Measurements from ENCODE around the gene ACACA.
"Not testable (repeated sequence)": the region's sequence is repeated elsewhere in the genome, so short reads cannot be mapped to it uniquely, and the experiment has no call there.

Gene ACACA

GRCh38 chr17:37098152-37098551 lies 308.5 kb downstream of the ACACA start:
- DNase-seq (ENCODE audit: low spot score): no peak

- DNase-seq (ENCODE audit: low spot score): no peak
Measured at GRCh38 chr17:37097154-37097553, 309.5 kb downstream of the ACACA start.

GRCh38 chr17:37096071-37096470 lies 310.6 kb downstream of the ACACA start:
- DNase-seq (ENCODE audit: low spot score): no peak

GRCh38 chr17:37094391-37094790 lies 312.2 kb downstream of the ACACA start:
- DNase-seq (ENCODE audit: low spot score): no peak

- no peak for DNase-seq (ENCODE audit: low spot score)
Measured at GRCh38 chr17:37092701-37093100, 313.9 kb downstream of the ACACA start.

GRCh38 chr17:37092071-37092470 lies 314.6 kb downstream of the ACACA start:
- no peak for DNase-seq (ENCODE audit: low spot score)

GRCh38 chr17:37090941-37091340 lies 315.7 kb downstream of the ACACA start:
- DNase-seq (ENCODE audit: low spot score): peak; percentile 81

- DNase-seq (ENCODE audit: low spot score): no peak
Measured at GRCh38 chr17:37089956-37090355, 316.7 kb downstream of the ACACA start.

GRCh38 chr17:37088913-37089312 lies 317.7 kb downstream of the ACACA start:
- no peak for DNase-seq (ENCODE audit: low spot score)

GRCh38 chr17:37088459-37088858 lies 318.2 kb downstream of the ACACA start:
- DNase-seq (ENCODE audit: low spot score): peak; percentile 76

- DNase-seq (ENCODE audit: low spot score): no peak
Measured at GRCh38 chr17:37087683-37088082, 319.0 kb downstream of the ACACA start.

- no peak for DNase-seq (ENCODE audit: low spot score)
Measured at GRCh38 chr17:37086948-37087347, 319.7 kb downstream of the ACACA start.

- DNase-seq (ENCODE audit: low spot score): no peak
Measured at GRCh38 chr17:37086334-37086733, 320.3 kb downstream of the ACACA start.

- DNase-seq (ENCODE audit: low spot score): no peak
Measured at GRCh38 chr17:37084372-37084771, 322.3 kb downstream of the ACACA start.

- no peak for DNase-seq (ENCODE audit: low spot score)
Measured at GRCh38 chr17:37083456-37083855, 323.2 kb downstream of the ACACA start.

- DNase-seq (ENCODE audit: low spot score): no peak
Measured at GRCh38 chr17:37082985-37083384, 323.7 kb downstream of the ACACA start.

- DNase-seq (ENCODE audit: low spot score): no peak
Measured at GRCh38 chr17:37082311-37082860, 324.2 kb downstream of the ACACA start.

GRCh38 chr17:37081287-37081686 lies 325.3 kb downstream of the ACACA start:
- DNase-seq (ENCODE audit: low spot score): no peak

GRCh38 chr17:37079735-37080134 lies 326.9 kb downstream of the ACACA start:
- DNase-seq (ENCODE audit: low spot score): no peak

- no peak for DNase-seq (ENCODE audit: low spot score)
Measured at GRCh38 chr17:37079065-37079708, 327.4 kb downstream of the ACACA start.

GRCh38 chr17:37073464-37073863 lies 333.2 kb downstream of the ACACA start:
- DNase-seq (ENCODE audit: low spot score): not testable (repeated sequence)

GRCh38 chr17:37069087-37069486 lies 337.5 kb downstream of the ACACA start:
- no peak for DNase-seq (ENCODE audit: low spot score)

GRCh38 chr17:37068266-37068665 lies 338.4 kb downstream of the ACACA start:
- no peak for DNase-seq (ENCODE audit: low spot score)

GRCh38 chr17:37067555-37068111 lies 339.0 kb downstream of the ACACA start:
- no peak for DNase-seq (ENCODE audit: low spot score)

Measured in D341Med (cell line).